Measurements from ENCODE around the gene CRYBG1. TPM values are rescaled to one million over a fixed set of nuclear protein-coding genes. Genes with fewer than 3 reads are reported as not detected.

Gene CRYBG1
- total RNA-seq, 1 experiment from 2014 or later, result 25.4 TPM

DNA sequence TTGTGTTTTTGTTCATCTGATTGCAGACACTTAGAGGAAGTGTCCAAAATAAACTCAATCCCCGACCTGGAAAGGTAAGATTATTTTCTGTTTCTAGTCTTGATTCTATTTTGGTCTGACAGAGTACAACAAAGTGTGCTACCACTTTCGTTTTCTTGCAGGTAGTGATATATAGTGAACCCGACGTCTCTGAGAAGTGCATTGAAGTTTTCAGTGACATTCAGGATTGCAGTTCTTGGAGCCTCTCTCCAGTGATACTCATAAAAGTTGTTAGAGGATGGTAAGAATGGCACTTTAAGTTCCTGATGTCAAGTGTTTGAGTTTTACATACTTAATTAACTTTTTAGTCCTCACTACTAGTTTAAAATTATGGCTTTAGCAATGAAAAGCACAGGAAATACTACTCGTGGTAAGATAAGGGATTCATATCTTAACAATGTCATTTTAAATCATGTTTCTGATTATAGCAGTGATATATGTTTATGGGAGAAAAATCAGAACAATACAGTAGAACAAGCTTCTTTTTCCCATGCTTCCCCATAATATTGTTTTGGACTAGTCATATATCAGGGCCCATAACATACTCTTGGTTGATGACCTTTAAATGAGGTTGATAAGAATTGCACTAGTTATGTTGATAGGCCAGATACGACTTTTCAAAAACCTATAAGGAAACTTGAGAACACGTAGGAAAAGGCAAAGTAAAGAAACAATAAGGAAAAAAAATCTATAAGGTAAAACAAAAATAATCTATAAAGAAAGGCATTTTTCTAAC is 164.8 kb downstream of the CRYBG1 start:
- DNase-seq (ENCODE audit: low read depth), result no peak

DNA sequence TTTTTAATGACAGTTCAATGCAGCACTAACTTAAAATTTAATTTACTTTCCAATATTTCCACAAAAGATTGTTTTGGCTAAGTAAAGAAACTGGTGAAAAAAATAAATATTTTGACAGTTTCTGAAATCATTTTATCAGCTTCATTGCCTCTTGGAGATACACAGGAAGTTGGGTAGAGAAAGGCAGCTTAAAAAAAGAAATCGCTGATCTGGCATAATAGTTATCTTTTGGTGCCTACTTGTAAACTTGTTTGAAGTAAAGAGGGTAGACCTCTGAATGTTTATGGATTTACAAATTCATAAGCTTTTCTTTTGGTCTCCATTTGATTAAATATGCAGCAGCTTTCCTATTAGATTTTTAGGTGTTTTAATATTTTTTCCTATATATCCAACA is 165.4 kb downstream of the CRYBG1 start:
- DNase-seq (ENCODE audit: low read depth), result no peak

DNA sequence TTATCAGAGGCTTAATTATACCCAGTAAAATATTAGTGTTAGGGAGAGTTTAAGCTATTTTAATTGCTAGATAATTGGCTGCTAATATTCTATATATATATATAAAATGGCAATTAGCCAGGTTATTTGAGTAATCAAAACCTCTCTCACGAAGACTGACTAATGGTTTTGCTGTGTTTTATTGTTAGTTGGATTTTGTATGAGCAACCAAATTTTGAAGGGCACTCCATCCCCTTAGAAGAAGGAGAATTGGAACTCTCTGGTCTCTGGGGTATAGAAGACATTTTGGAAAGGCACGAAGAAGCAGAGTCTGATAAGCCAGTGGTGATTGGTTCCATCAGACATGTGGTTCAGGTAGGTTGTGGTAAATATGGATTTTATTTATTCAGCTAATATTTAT is 166.6 kb downstream of the CRYBG1 start:
- DNase-seq (ENCODE audit: low read depth), result no peak

DNA sequence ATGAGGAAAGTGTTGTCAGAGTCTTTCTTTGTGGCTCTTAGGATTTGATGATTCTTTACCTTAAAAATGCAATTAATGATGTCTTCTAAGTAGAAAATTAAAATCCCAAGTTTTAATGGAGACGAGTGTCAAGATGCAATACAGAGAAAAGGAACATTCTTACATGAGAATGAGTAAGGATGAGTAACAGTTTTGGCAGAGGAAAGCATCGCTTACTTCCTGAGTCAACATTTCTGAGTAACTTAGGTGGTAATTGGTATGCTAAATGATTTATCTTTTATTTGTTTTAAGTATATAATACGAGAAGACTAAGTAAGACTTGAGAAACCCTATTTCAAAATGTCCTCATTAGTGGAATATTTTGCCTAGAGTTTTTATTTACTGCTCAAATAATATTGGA is 167.5 kb downstream of the CRYBG1 start:
- peak; percentile 92 for DNase-seq (ENCODE audit: low read depth)

DNA sequence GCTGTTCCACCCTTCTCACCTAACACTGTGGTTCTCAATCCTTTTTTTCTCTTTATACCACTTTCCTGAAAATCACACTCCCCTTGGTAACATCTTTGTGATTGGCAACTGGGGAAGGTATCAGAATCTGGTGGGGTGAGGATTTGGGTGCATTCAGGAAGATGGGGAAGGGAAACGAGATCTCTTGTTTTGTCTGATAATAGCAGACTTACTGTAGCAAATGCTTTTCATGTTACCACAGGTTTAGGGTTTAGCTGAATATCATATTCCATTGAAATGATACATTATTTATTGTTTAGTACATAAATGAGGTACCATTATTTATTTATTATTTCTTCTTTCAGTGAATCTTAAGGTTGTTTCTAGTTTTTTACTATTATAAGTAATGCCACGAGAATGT is 168.0 kb downstream of the CRYBG1 start:
- DNase-seq (ENCODE audit: low read depth), result no peak

DNA sequence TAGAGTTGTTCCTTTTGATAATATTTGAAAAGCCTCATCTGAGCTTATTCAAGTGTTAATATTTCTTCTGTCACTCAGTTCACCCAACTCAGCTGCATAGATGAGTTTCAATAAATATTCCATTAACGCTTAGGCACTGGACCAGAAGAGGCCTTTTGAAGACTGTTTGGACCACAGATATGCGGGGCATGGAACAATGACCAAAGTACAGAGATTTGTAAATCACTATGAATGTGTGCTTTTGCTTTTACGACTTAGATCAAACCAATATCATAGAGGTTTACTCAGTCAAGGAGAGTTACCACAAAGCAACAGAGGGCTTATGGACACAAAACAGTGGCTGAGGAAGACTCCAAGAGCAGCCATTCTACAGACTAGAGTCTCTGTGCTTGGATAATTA is 168.9 kb downstream of the CRYBG1 start:
- no peak for DNase-seq (ENCODE audit: low read depth)

DNA sequence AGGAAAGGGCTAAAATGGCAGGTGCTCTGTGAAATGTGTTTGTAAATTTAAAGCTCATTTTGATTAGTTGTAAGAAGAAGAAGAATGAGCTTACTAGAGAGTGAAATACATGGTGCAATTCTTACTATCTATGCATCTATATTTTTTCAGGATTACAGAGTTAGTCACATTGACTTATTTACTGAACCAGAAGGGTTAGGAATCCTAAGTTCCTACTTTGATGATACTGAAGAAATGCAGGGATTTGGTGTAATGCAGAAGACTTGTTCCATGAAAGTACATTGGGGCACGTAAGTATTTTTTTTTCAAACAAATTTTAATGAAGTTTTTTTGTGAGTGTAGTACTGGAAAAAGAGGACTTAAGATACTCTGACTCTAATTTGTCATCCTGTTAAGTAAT is 169.5 kb downstream of the CRYBG1 start:
- DNase-seq (ENCODE audit: low read depth), result no peak

DNA sequence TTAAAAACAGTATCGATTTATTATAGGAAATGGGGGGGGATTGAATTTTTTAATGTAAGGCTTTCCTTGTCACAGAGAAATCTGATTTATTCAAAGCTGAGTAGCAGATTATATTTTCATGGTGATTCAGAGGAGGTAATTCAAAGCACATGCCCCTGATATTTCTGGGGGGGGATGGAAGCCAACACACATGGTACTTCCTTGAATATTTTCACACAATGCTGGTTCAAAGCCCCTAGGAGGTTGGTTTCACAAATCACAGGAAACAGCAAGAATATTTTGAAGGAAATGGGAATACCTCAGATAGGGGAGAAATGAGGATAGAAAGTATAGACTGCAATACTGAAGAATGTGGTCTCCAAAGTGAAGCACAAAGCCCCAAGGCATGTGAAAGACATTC is 170.0 kb downstream of the CRYBG1 start:
- DNase-seq (ENCODE audit: low read depth), result no peak

DNA sequence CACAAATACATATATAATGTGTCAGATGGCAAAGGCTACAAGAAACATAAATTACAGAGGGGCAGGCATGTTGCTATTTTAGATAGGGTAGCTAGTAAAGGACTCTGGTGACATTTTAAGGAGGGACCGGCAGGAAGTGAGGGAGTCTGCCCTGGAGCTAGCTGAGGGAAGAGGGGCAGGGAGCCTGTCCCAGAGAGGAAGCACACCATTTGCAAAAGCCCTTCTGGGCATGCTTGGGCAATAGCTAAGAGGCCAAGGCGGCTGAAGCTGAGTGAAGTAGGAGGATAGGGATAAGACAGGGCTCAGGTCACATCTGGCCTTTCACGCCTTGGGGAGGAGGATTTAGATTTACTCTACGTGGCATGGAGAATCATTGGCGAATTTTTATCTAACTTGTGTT is 172.5 kb downstream of the CRYBG1 start:
- no peak for DNase-seq (ENCODE audit: low read depth)

DNA sequence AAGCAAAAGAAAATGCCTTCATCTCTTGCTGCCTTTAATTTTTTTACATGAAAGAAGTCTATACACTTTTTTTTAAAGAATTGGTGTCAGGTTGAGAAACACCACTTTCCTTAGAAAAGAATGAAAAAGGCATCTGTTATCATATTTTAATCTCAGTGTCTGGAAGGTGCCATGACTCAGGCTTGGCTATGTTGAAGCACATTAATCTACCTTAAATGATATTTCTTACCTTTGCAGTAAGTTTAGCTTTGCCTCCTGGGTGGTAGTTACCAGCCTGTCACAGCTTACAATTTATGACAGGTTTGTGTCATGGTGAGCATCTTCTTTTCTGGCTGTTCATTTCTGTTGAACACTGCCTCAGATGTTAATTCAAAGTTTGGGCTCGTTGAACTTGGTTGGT is 173.5 kb downstream of the CRYBG1 start:
- DNase-seq (ENCODE audit: low read depth), result no peak

DNA sequence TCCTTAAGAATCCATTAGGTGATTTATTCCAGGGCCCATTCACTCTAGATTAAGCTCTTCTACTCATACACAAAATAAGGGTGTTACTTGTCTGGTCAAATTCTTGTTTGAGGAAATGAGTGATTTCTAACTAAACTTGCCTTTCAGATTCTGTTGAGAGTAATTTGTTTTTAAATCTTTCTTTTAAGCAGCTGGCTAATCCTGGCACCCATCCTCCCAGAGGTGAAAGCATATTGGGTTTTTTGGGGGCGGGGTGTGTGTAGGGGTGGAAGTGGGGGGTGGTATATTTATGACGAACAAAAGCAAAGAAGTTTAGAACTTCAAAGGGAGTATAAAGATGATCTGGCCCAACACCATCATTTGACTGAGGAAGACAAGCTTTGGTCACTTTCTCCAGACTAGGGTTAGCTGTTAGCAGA is 174.1 kb downstream of the CRYBG1 start:
- DNase-seq (ENCODE audit: low read depth), result peak; percentile 51

DNA sequence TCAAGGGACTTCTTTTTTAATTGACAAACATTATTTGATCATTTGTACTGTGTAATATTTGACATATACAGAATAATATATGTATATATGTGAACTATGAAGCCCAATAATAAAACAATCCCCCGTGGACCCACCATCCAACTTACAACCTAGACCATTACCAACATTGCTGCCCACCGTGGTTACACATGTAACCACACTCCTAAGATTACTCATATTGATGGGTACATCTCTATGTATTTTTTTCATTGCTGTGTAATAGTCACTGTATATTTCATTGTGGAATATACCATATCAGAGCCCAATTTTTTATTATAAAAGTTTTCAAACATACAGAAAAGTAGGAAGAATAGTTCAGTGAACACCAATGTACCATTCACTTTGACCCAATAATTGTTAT is 174.5 kb downstream of the CRYBG1 start:
- DNase-seq (ENCODE audit: low read depth), result no peak

DNA sequence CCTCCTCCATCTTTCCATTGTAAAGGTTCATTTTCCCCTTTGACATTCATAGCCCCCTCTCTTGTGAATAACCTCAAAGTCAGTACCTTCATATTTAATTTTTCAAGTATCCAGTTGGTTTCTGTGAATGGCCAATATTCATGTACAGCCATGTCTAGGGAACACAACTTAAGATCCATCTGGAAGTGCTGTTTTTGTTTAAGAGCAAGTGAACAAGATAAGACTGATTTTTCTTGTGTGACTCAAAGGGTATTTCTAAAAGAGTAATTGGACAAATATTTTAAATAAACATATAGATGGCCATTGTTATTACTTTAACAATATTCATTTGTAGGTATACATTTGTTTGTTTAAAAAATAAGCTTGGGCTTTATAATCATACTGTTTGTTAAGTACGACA is 175.8 kb downstream of the CRYBG1 start:
- no peak for DNase-seq (ENCODE audit: low read depth)

DNA sequence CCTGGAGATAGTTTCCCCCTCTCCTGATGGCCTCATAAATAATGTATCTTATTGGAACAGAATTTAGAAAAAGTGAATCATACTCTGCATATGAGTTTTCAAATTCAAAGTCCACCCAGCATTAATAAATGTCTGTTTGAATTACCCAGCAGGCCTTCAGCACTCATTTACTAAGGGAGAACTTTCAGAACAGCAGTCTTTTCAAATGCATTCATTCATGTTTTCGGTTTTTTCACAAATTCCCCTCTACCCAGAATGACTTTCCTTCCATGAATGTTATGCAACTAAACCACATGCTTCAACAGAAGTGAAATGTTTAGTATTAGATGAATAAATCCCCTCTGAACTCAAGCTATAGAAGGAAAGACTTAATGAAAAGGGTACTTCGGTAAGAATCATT is 176.3 kb downstream of the CRYBG1 start:
- no peak for DNase-seq (ENCODE audit: low read depth)

DNA sequence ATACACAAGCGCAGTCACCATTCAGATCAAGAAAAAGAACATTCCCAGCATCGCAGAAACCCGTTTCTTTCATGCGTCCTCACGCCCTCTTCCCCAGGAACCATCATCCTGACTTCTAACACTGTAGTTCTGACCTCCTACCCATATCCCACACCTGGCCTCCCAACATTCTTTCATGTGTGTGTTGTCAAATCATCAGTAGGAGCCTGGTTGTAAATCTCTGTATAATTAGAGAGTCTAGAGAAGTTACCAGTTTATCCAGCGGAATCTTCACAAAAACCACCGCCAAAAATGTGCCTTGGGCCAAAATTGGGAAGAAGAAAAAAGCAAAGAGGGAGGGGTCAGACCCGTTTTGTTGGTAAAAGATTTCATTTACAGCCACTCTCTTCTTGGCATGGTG is 177.1 kb downstream of the CRYBG1 start:
- no peak for DNase-seq (ENCODE audit: low read depth)

DNA sequence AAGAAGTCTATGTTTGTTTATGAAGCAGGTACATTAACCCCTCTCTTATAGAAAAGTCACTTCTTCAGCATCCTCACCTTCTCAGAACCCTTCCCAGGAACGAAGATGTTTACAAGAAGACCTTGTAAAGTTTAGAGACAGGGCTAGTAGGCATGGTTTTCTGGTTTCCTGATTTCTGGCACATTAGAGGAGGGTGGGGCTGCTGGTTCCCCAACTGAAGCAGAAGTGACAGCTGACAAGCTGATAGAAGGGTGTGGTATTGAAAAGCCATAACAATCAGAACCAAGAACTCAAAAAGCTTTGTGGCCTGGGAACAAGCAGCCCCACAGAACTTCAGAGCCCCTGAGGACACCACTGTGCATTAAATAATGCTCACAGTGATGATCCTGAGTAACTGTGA is 177.6 kb downstream of the CRYBG1 start:
- no peak for DNase-seq (ENCODE audit: low read depth)

DNA sequence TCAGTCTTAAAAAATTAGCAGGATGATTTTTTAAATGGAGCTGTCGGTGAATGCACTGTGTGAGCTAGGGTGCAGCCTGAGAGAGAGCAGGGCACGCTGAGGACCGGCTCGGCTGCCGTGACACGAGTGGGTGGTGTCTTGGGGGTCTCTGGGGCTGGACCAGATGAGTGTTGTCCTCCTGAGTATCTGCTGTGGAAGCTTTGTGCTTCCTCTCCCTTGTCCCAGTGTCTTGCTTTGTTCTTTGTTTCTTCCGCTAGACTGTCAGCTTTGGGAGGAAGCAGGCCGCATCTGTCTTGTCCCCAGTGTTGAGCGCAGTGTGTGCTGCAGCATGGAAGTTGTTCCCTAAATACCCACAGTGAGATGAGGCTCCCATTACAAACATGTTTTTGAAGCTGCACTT is 179.4 kb downstream of the CRYBG1 start:
- no peak for DNase-seq (ENCODE audit: low read depth)

DNA sequence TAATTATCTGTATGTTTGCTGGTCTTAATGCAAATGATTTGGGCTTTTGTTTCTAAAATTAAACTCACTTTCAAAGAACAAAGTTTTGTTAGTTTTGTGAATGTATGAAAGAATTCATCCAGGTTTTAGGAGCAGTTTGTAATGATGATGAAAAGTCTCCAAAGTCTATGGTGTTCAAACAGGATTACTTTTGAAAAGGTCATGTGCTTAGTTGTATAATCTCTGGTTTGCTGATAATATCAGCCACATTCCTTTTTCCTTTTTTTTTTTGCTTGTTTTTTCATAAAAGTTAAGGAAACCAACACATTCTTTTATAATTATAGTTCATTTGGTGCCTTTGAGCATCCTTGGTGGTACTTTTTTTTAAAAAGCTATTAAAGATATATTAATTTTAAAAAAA is 179.9 kb downstream of the CRYBG1 start:
- DNase-seq (ENCODE audit: low read depth), result no peak

DNA sequence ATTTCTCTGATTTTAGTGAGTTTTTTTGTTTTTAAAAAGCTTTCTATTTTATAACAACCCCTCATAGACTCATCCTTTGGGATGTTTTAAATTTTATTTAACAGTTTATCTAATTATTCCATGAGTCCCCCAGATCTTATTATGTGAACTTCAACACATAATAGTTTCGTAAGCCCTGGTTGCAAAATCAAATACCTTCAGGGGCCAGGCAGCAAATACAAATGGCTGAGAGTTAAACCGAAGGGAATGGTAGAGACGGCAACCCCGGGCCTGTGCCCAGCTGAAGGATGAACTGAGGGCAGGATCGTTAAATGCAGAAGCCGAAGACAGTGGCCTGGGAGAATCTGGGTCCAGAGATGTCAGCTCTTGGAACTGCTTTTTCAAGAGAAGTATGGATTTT is 180.4 kb downstream of the CRYBG1 start:
- DNase-seq (ENCODE audit: low read depth), result no peak

DNA sequence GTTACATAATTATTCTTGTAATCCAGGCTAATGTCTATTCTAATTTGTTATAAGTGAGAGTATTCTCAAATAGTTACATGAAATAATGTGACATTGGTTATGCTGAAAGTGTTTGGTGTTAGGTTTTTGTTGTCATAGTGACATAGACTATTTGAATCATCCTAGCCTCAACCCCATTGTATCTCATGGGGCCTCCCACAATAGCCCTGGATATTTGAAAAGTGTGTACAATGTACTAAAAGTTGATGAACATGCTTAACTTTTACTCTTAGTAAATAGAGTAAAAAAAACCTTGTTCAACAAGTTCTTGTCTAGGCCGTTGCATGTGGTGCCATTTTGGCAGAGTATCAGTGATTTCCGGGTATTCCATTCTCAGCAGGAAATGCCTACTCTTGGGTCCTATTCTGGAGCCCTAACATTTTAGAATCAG is 185.8 kb downstream of the CRYBG1 start:
- DNase-seq (ENCODE audit: low read depth), result no peak

DNA sequence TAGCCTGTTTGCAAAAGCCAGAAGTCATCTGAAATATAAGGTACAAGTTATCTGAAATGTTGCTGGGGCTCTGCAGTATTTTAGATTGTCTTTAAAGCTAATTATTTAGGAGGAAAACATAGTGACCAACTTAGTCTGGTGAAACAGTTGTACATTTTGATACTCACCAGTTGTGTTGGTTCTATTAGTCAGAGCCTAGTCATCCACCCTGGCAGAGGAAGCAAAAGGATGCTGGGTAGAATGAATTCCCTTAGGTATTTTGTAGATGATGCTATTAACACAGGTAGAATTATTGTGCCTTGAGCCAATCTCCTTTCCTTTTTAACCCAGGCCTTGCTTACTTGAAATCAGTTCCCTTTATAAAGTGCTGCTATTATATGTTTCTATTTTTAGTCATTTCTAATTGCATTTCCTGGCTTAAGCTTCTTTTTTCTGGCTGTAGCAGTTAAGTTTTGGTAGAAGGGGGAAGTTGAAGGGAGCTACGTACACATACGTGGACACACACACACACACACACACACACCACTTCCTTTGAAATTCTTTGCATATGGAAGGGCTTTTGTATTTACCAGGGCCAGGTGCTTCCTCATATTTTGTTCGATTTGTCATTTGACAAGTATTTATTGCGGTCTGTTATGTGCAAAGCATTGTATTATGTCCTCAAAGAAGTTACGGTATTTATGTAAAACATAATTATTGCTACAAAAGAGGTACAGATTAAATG is 186.3 kb downstream of the CRYBG1 start:
- peak; percentile 86 for DNase-seq (ENCODE audit: low read depth)

DNA sequence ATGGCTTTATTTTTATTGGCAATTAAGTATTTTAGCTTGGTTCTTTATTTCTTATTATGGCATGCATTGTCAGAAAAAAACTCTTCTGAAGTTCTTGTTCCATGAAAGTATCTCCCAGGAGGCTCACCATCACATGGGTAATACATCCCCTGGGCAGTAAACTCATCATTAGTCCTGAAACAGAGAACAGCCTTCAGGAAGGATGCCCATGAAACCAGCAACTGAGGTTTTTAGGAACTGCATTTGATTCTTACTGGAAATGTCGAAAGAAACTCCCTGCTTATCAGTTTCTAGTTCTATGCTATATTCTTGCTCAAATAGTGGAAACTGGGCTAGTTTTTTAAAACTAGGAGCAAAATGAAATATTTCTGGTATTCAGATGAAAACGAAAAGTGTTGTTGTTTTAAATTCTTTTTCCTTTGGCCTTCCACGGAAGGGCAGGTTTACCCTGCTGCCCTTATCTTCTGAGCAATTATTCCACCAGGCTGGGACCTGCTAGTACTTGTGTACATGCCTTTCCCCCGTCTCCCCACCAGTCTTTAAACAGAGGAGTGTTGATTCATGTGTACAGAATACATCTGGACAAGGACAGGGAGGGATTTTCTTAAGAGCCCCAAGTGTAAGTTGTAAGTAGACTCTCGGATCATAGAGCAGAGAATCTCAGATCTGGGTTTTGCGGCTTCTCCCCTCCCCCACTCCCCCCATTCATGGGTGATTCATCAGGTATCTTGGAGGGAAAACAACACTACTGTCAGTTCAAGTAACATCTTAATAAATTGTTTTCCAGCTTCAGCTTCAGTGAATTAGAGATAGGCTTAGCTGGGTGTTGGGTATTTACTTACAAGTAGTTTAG is 187.3 kb downstream of the CRYBG1 start:
- peak; percentile 83 for DNase-seq (ENCODE audit: low read depth)
